Activated CD4-positive, CD25-positive, alpha-beta regulatory T cell treated with anti-CD3 and anti-CD28 coated beads, Interleukin-2, amount 50 U/mL, for 16 hours (primary cell): ENCODE results near the gene CNIH2.
"Not testable (repeated sequence)": the region's sequence is repeated elsewhere in the genome, so short reads cannot be mapped to it uniquely, and the experiment has no call there.

ENCODE experiments used
- DNase-seq: peaks from one replicate; pipeline ENCODE4 v3.0.0-alpha.2; 2020; ENCODE audit warnings: low read depth, low spot score

Gene CNIH2

GRCh38 chr11:66314561-66315497 is 36.9 kb downstream of the CNIH2 start:
- DNase-seq = no peak

GRCh38 chr11:66315498-66315885 is 37.5 kb downstream of the CNIH2 start:
- DNase-seq = no peak

- DNase-seq = no peak
Measured at GRCh38 chr11:66315921-66316811, 38.2 kb downstream of the CNIH2 start.

GRCh38 chr11:66316849-66317251 is 38.9 kb downstream of the CNIH2 start, which contains the start of gene CD248:
Gene CD248 (minus strand): TSS chr11:66317044. CDS start chr11:66317027, 17 bp downstream.
- no peak for DNase-seq

- DNase-seq = no peak
Measured at GRCh38 chr11:66317322-66317722, 39.3 kb downstream of the CNIH2 start.

GRCh38 chr11:66317723-66318599 is 40.0 kb downstream of the CNIH2 start:
- no peak for DNase-seq

- DNase-seq = no peak
Measured at GRCh38 chr11:66318600-66318970, 40.6 kb downstream of the CNIH2 start.

GRCh38 chr11:66320289-66320688 is 42.3 kb downstream of the CNIH2 start:
- not testable (repeated sequence) for DNase-seq

- DNase-seq = not testable (repeated sequence)
Measured at GRCh38 chr11:66320748-66321147, 42.8 kb downstream of the CNIH2 start.

- no peak for DNase-seq
Measured at GRCh38 chr11:66321606-66322005, 43.6 kb downstream of the CNIH2 start.

GRCh38 chr11:66322732-66323427 is 44.9 kb downstream of the CNIH2 start:
- DNase-seq = no peak

GRCh38 chr11:66323684-66324083 is 45.7 kb downstream of the CNIH2 start:
- DNase-seq = no peak

GRCh38 chr11:66324664-66325063 is 46.7 kb downstream of the CNIH2 start:
- DNase-seq = no peak

GRCh38 chr11:66325263-66325671 is 47.3 kb downstream of the CNIH2 start:
- no peak for DNase-seq

GRCh38 chr11:66326261-66327111 is 48.5 kb downstream of the CNIH2 start:
- DNase-seq = no peak

GRCh38 chr11:66327171-66328030 is 49.4 kb downstream of the CNIH2 start:
- no peak for DNase-seq

GRCh38 chr11:66328031-66328301 is 50.0 kb downstream of the CNIH2 start:
- no peak for DNase-seq

GRCh38 chr11:66328302-66329144 is 50.5 kb downstream of the CNIH2 start:
- peak; percentile 62 for DNase-seq
